Skeletal muscle cell (primary cell): ENCODE results near the gene DOC2A.

Experiments used
- DNase-seq: peaks from one replicate; pipeline ENCODE4 v3.0.0-alpha.2; 2010; ENCODE audit warnings: low read depth
- H3K4me3 ChIP-seq: 2 replicates; pipeline ENCODE4 v1.5.1; 2011; ENCODE audit warnings: low read depth, mild to moderate bottlenecking, control low read depth, low read length, moderate library complexity

The DOC2A gene

DNA sequence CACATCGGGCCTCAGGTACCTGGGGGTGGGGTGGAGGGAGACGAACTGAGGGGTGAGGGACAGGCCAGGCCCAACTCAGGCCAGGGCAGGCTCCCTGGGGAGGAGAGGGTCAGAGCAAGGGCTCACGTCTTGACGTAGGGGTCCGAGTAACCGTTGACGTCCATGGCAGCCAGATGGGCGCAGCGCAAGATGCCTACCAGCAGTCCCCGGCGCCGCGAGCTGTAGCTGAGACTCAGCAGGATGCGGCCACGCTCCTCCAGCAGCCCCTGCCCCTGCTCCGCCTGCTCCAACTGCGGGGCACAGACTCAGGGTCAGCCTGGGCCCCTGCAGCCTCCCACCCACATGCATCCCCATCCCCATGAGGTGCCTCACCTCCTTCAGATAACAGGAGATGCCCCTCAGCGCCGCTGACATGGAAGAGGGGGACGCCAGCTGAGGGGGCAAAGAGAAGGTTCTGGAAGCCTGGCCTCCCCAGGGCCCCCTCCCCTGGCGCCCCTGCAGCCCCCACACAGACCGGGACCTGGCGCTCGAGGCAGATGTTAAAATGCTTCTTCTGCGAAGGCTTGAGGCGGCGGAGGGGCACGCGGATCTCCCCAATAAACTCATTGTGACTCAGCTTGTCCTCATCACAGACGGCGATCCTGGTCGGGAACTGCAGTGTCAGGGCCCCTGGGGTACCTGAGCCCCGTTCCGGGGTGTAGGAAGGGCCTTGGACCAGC, 4.0 kb downstream of the DOC2A start:
- no peak overlapping the region for H3K4me3 ChIP-seq
- no peak for DNase-seq

DNA sequence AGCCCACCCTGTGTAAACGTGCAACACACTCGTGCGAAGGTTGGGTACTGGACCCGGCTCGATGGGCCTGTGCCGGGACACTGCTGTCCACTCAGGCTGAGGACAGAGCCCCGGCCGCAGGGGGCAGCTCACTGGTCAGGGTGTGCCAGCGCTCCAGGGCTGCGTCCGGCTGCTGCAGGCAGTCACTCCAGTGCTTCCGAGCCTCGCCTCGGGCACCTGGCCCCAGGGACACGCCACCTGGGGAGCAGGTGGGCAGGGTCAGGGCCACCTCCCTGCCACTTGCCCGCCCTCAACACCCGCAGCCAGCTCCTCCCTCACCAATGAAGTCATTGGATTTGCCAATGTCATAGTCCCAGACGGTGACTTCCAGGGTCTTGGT, 4.7 kb downstream of the DOC2A start:
- no peak overlapping the region for H3K4me3 ChIP-seq
- DNase-seq = no peak

DNA sequence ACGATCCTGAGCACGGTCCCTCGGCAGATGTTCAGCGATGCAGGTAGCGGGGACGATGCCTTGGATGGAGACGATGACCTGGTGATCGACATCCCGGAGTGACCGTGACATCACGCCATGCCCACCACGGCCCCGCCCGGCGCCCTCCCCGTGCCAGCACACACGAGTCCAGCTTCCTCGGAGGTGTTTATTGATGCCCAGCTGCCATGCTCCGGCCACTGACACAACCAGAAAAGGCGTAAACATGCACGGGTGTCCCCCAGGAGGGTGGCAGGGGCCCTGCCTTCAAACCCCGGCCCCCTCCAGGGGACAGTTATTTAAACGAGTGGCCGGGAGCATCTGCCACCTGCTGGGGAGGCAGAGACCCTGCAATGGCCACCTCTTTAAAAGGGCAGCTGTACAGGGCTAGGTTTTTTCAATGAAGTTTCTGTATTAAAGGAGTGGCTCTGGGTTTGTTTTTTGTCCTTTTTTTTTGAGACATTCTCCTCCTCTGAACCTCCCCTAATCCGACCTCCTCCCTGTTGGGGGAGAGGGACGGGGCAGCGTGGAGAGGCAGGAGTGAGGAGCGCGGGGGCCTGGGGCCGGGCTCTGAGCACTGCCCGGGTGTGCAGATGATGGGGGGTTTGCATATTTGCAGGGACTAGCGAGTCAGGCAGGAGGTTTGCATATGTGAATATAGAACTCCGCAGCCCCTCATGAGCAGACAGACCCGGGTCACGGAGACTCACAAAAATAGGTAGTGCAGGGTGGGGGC, 5.3 kb downstream of the DOC2A start:
- no peak overlapping the region for H3K4me3 ChIP-seq
- DNase-seq = no peak

DNA sequence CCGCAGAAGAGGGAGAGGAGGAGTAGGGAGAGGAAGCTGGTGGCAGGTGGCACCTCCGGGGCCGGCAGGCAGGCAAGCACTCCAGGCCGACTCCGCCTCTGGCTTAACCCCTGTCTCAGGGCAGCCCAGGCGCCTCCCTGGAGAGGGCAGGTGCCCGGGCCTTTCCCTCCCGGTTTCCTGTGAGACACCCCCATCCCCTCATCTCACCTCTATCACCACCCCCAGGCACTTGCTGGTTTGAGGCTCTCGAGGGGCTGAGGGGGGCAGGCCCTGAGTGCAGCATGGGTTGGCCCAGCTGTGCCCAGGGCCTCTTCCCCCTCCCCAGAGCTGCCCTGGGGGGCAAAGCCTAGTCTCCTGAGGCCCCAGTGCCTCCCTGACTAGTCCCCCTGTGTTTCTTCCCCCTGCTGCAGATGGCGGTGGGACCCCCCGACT, 6.0 kb downstream of the DOC2A start:
- no peak overlapping the region for H3K4me3 ChIP-seq
- no peak for DNase-seq

DNA sequence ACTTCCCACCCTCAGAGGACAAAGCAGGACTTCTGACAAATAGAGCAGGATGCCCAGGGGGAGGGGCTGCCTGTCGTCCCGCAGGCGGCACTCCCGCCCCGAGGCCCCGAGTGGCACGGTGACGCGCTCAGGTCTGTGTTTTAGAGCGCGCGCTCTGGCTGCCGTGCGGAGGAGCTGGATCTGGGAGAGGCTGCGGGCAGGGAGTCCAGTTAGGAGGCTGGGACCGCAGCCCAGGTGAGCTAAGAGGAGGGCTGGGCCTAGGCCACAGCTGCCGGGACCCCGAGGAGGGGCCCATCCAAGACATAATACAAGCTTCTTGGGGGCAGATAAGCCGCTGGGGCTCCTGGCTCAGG, 6.4 kb downstream of the DOC2A start:
- no peak overlapping the region for H3K4me3 ChIP-seq
- no peak for DNase-seq

DNA sequence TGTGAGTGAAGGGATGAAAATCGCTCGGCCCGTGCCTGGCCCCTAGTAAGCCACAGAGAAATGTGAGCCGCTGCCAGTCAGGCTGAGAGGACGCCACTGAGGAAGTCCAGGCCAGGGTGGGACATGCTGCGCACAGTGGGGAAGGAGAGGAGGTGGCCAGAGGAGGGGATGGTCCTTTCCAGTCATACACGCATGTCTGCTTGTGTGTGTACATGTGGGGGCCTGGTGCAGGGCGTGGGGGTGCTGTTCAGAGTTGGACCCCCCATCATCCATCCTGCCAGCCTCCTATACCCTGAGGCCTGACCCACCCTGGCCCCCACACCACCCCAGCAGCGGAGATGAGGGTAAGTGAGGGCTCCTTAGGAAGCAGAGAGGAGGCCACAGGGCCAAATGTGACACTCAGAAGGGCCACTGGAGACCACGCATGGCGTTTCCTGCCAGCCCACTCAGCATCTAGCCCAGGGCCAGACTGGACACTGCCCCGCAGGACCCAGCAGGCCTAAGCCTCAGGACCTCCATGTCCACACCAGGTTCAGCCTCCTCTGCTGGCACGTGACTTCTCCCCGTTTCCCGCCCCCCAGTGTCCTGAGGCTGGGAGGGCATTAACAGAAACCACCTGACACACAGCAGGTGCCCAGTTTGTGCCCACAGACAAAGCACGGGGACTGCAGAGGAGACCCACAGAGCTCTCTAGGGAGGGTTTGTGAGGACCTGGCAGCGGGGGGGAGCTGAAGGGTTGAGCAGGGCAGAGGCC, 7.0 kb downstream of the DOC2A start:
- DNase-seq = no peak
- no peak overlapping the region for H3K4me3 ChIP-seq

DNA sequence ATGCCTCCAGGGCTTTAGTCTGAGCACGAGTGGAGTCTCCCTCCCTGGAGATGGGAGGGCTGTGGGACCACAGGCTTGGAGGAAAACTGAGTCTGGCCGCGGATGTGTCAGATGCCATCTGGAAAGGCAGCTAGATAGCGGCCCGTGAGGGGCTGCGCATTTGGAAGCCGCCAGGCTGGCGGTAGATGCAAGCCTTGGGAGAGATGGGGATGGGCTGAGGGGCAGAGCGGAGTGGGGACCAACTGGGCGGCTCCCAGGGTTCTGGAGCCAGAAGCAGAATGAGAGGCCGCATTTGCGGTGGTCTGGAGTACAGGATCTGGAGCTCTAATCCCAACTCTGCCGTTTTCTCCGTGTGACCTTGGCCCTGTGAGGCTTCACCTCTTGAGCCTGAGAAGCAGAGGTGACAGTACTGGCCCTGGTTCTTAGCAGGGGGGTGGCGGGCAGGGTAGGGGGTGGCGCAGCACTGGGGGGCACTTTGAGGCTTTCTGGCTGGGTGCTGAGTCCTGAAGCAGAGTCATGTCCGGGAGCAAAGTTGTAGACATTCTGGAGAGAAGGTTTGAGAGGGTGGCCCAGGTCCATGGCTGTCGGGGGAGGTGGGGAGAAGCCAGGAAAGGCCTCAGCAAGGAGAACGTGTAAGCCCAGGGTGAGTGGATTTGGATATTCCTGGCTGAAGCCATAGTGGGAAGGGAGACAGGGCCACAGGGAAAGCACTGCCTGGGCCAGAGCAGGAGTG, 8.0 kb downstream of the DOC2A start:
- H3K4me3 ChIP-seq = no peak overlapping the region
- DNase-seq = no peak

DNA sequence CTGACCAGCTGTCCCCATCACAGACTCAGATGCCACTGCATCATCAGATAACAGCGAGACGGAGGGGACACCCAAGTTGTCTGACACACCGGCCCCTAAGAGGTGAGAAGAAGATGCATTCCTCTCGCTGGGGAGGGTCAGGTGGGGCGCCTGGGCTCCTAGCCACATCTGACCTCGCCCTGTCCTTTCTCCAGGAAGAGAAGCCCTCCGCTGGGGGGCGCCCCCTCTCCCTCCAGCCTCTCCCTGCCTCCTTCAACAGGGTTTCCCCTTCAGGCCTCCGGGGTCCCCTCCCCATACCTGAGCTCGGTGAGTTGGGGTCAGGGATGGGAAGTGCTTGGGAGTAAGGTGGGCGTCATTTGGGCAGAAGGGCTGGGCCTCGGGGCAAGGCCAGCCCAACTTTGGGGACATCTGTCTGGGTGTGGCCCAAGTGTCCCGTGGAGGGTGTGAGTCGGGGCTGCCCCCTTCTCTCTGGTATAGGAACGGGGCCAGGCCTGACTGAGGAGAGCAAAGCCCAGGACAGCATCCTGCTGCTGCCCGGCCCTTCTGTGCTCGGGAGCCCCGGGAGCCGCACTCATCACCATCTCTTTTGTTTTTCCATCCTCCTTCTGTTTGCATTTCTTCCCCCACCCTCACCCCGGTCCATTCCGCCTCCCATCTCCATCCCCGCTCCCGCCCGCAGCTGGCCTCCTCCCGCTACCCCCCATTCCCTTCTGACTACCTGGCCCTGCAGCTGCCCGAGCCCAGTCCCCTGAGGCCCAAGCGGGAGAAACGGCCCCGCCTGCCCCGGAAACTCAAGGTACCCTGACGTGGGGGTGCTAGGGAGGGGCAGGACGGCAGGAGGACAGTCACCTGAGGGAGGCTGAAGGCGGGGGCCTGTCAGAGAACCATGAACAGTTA, 9.8 kb downstream of the DOC2A start:
- H3K4me3 ChIP-seq = no peak overlapping the region

DNA sequence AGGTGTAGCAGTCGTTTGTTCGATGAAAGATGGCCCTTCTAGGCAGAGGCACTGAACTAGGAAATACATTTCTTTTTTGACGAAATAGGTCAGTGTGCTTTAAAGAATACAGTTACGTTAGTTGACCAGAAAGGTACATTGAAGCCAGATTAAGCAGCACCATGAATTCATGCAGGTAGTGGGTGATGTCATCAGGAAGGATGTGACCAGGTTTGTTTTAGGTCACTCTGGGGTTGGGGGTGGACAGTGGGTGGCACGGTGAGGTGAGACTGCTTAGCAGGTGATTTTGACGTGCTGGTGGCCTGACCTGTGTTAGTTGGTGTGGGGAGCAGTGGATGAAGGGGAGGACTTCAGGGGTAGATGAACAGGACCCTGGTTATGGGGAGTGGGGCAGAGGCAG, 11.2 kb downstream of the DOC2A start:
- DNase-seq = no peak
- H3K4me3 ChIP-seq = no peak overlapping the region

More for the DNA sequence above, 9.8 kb downstream of the DOC2A start:
- DNase-seq = no peak

DNA sequence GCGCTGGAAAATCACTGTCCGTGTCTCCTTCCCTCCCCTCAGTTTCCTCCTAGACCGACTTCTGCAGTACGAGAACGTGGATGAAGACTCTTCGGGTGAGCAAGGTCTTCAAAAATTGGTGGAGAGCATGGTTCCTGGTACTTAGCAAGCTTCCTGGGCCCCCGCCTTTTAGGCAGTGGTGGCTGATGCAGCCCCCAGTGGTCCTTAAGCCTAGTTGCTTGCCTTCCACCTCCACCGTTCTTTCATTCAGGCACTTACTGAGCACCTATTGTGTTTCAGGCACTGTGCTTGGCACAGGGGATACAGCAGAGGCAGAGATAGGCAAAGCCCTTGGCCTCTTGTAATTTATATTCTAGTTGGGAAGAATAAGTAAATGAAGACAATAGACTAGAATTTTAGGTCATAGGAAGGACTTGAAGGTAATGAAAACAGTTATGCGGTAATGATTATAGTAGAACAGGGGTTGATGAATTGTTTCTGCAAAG, 14.0 kb downstream of the DOC2A start:
- DNase-seq = no peak
- peak overlapping the region; percentile 80 for H3K4me3 ChIP-seq

DNA sequence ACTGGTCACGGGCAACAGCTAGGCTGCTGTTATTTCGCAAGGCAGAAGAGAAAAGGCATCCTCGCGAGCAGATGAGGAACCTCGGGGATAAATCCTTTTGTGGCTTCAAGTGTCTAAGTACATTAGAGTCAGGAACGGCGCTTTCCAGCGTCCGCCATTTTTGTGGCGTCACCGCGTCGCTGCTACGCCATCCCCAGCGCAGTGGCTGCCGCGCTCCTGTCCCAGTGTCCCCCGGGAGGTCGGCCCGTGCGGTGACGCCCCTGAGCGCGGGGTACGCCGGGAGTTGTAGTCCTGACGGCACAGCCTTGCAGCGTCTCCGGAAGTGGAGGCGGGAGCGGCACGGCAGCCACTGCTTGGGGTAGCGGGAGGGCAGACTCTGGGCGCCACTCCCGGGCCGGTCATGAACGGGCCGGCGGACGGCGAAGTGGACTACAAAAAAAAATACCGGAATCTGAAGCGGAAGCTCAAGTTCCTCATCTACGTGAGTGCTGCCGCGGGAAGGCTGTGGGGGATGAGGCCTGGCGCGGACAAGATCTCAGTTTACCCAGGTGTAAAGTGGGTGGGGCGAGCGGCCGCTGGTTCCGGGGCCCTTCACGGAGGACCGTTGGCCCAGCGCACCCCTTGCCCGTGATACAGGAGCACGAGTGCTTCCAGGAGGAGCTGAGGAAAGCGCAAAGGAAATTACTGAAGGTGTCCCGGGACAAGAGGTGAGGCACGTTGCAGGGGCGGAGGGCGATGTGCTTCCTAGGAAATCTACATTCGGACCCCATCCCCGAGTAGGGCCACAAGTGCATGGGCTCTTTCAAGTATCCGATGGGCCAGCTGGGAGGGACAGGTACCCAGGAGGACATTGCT, 14.7 kb downstream of the DOC2A start, which contains the start of gene INO80E:
Gene INO80E (plus strand): TSS at position 331 of the 855 bp plus-strand sequence. CDS start 70 bp downstream, at position 401.
- peak; percentile 70 for DNase-seq
- peak within 1 kb of the TSS; percentile 80 for H3K4me3 ChIP-seq

DNA sequence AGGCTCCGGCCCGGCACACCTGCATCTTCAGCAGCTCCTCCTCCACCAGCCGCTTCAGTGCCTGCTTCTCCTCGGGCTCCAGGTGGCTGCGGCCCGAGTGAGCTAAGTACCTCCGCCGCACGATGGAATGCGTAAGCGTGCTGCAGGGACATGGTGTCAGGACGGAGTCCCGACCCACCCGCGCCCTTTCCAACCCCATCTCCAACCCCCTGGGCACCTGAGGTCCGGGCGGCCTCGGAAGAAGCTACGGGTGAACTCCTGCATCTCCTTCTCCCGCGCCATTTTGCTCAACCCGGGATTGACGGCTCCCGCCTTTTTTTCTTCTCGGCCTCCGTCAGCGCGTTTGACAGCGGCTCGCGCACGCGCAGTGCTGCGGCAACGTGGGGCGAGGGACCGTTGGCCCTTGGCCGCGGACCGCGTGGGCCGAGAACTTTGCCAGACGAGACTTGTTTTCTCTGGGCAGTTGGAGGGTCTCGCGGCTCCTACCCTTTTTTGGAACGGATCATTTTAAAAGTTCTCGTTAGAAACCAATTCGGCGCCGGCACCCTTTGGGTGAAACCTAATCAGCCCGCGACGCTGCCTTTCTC, 15.4 kb downstream of the DOC2A start, which contains the start of gene HIRIP3:
Gene HIRIP3 (minus strand): TSS at position 294 of the 587 bp plus-strand sequence. CDS start 12 bp downstream, at position 282.
- DNase-seq = peak; percentile 30
- H3K4me3 ChIP-seq = peak within 1 kb of the TSS; percentile 80

DNA sequence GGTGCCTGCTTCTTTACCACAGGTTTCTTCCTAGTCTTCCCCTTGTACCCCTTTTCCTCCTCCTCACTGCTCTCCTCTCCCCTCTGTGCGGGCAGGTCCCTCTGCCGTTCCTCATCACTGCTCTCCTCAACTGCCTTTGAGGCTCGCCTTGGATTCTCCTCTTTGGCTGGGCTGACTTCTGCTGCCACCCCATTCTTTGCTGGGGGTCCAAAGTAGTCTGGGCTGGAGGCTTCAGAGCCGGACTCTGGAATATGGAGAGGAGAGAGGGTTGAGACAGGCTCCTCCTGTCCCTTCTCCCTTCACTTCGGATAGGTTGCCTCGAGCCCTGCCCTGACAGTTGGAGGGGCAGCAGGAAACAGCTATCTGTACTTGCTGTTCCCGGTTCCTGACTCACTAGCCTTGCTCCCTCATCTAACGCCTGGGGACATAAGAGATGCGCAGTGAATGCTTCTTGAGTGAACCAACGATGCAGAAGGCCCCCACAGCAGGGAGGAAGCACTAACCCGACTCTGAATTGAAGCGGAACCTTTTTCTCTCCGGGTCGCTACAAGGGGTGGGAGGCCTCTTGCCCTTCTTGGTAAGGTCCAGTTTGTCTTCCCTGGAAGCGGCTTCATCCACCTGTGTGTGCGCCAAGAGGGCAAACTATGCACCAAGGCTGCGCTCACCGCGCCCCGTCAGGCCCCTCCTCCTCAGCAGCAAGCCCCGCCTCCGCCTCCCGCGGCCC, 16.1 kb downstream of the DOC2A start:
- peak overlapping the region; percentile 80 for H3K4me3 ChIP-seq
- peak; percentile 27 for DNase-seq

DNA sequence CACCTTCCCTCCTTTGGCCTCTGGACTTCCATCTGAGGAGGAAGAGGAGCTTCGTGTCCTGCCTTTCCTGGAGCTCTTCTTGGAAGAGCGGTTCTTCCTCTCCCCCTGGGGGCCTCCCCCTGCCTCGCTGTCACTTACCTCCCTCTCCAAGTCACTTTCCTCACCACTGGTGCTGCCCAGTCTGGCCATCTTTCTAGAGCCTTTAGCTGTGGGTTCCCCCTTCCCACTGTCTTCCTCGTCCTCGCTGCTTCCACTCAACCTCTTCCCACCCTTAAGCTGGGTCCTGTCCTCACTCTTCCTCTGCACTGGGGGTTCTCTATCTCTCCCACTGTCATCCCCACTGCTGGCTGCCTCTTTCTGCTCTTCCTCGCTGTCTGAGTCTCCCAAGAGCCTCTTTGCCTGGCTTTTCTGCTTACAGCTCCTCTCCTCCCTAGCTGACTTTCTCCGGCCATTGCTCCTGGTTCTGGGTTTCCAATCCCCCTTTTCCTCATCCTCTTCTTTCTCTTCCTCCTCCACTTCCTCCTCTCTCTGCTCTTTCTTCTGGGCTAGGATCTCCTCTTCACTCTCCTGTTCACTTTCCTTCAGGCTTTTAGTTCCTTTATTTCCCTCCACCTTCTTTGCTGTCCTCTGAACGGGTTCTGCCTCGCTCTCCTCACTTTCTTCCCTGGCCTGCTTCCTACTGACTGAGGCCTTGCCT, 16.8 kb downstream of the DOC2A start:
- DNase-seq = no peak
- no peak overlapping the region for H3K4me3 ChIP-seq

DNA sequence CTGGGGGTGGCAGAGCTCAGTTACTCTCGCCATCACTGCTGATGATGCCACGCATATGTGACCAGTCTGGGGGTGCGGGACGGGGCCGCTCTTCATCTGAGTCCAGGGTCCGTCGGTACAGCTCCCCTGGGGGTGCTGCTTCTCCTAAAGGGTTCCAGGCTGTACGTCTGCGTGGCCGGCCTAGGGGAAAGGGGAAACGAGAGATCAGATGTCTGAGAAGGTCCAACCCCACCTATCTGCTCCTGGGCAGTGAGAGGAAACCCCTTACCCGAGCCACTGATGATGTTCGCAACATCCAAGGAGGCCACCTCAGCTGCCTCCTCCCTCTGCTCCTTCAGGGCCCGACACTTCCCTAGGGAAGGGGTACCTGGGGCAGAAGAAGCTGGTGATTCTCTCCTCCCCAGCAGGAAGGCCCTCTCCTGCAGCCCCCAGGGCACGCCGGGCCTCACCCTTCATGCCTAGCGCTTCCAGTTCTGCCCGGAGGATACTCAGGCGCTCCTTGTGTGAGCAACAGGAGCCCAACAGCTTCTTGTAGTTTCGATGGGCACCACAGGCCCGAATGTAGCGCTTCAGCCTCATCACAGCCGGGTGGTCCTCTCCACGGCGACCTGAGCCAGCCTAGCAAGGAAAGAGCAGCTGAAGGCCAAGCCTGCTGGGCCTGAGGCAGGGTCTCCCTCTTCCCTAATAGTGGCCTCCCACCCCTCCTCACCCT, 17.5 kb downstream of the DOC2A start:
- H3K4me3 ChIP-seq = no peak overlapping the region
- no peak for DNase-seq
